EH (cell line): ENCODE measurements around the gene RNASE8.

Source experiments
- DNase-seq: peaks from one replicate; pipeline ENCODE4 v3.0.0-alpha.2; 2015; ENCODE audit warnings: low read depth

The RNASE8 gene

GRCh38 chr14:21106498-21107282, 49.1 kb downstream of the RNASE8 start:
- DNase-seq: peak; percentile 74

- no peak for DNase-seq
Measured at GRCh38 chr14:21107283-21107800, 49.7 kb downstream of the RNASE8 start.
